HG02981 (cell line): ENCODE measurements around the gene CPT1A.

Source experiments
- ATAC-seq: cut with Tn5 transposase; IDR thresholded peaks from one replicate; pipeline ENCODE4 v1.9.1; 2021; ENCODE audit warnings: mild to moderate bottlenecking, moderate library complexity; ENCODE audit not compliant: unreplicated experiment

The CPT1A gene

GRCh38 chr11:68714060-68714856 lies 127.5 kb downstream of the CPT1A start:
- no peak for ATAC-seq

GRCh38 chr11:68711114-68711513 lies 130.6 kb downstream of the CPT1A start:
- no peak for ATAC-seq

- no peak for ATAC-seq
Observed at GRCh38 chr11:68710409-68710808, 131.3 kb downstream of the CPT1A start.

GRCh38 chr11:68709062-68709461 lies 132.7 kb downstream of the CPT1A start:
- ATAC-seq, result no peak

GRCh38 chr11:68707527-68707926 lies 134.2 kb downstream of the CPT1A start:
- no peak for ATAC-seq

- ATAC-seq, result no peak
Observed at GRCh38 chr11:68704887-68705286, 136.8 kb downstream of the CPT1A start.
